ENCODE data around the gene GPAM. TPM values are rescaled to one million over a fixed set of nuclear protein-coding genes. Genes with fewer than 3 reads are reported as not detected.

Gene GPAM
- total RNA-seq, 6 experiments from 2014 or later: 78.8 to 340 (median 90.3) TPM

DNA sequence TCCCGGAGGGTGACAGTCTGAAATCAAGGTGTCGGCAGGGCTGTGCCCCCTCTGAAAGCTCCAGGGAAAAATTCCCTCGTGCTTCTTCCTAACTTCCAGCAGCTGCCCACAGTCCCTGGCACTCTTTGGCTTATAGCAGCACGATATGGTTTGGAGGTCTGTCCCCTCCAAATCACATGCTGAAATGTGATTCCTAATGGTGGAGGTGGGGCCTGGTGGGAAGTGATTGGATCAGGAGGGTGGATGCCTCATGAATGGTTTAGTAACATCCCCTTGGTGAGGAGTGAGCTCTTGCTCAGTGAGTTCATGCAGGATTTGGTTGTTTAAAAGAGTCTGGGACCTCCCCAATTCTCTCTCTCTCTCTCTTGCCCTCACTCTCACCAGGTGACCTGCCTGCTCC is 51.1 kb downstream of the GPAM start:
- no peaks in the 10 kb centered on the region for H3K9me3 ChIP-seq
- no peaks in the 10 kb centered on the region for H3K4me1 ChIP-seq
- WGBS (ENCODE audit: insufficient coverage, low coverage, low lambda C conversion rate, missing lambda C conversion rate): 42% methylated on average over 3 of the region's 4 CpGs
- ATAC-seq (no peak), DNase-seq (no peak)
- TF ChIP-seq, protein P1, sequence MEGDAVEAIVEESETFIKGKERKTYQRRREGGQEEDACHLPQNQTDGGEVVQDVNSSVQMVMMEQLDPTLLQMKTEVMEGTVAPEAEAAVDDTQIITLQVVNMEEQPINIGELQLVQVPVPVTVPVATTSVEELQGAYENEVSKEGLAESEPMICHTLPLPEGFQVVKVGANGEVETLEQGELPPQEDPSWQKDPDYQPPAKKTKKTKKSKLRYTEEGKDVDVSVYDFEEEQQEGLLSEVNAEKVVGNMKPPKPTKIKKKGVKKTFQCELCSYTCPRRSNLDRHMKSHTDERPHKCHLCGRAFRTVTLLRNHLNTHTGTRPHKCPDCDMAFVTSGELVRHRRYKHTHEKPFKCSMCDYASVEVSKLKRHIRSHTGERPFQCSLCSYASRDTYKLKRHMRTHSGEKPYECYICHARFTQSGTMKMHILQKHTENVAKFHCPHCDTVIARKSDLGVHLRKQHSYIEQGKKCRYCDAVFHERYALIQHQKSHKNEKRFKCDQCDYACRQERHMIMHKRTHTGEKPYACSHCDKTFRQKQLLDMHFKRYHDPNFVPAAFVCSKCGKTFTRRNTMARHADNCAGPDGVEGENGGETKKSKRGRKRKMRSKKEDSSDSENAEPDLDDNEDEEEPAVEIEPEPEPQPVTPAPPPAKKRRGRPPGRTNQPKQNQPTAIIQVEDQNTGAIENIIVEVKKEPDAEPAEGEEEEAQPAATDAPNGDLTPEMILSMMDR (IDR thresholded peaks at IDR 0.05): no peak
- no peak for TF ChIP-seq POLR2A (IDR thresholded peaks at IDR 0.05)
- H3K4me3 ChIP-seq: no peak overlapping the region
- H3K27me3 ChIP-seq: no peaks in the 10 kb centered on the region
- H3K27ac ChIP-seq: no peak overlapping the region
- H3K36me3 ChIP-seq: no peaks in the 10 kb centered on the region
- intact Hi-C loops (cut with DNase I): loop anchor here in 1 of 2 donors (10.0 kb wide), 1 partner anchor 182 kb away; no protein-coding TSS in a partner anchor

DNA sequence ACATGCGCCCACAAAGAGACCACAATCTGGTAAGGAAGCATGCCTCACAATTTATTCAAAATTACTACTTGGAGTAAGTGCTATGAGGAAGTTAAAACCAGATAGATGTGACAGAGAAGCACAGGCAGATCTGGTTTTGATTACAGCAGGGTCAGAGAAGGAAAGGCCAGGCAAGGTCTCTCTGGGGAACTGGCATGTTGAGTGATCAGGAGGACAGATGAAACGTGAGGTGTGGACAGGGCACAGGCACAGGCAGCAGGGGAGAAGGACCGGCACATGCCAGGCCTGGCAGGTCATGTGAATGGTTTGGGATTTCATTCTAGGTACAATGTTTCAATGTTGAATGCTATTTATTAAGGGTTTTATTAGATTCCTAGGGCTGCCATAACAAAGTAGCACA is 51.6 kb downstream of the GPAM start:
- intact Hi-C loops (cut with DNase I): loop anchor here in 1 of 2 donors (10.0 kb wide), 1 partner anchor 183 kb away; no protein-coding TSS in a partner anchor
- no peak for DNase-seq
- ATAC-seq: peak in 2 of 4 donors; percentile 9 to 25
- Histone ChIP-seq H3K27me3 (no peaks in the 10 kb centered on the region), H3K36me3 (no peaks in the 10 kb centered on the region), H3K4me3 (no peak overlapping the region), H3K27ac (no peak overlapping the region), H3K4me1 (no peaks in the 10 kb centered on the region), H3K9me3 (no peaks in the 10 kb centered on the region)
- 53% methylated on average over 3 of the region's 3 CpGs for WGBS (ENCODE audit: insufficient coverage, low coverage, low lambda C conversion rate, missing lambda C conversion rate)
- TF ChIP-seq, protein P1 (IDR thresholded peaks at IDR 0.05): no peak
- no peak for TF ChIP-seq POLR2A (IDR thresholded peaks at IDR 0.05)

DNA sequence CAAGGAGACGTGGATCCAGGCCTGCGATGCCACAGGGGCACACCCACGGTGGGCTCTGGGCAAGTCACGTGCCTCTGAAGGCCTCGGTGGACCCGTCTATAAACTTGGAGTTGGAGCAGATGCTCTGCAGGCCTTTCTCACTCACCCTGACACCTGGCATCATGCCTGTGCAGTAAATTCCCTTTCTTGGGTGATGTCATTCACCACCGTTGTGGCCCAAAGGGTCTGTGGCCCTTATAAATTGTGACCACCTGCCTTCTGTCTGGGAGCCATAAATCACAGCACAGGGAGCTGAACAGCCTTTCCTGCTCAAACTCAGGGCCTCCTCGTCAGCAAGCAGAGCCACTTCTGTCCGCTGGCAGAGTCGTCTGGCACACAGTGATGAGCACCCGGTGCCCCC is 52.2 kb downstream of the GPAM start:
- no peaks in the 10 kb centered on the region for H3K9me3 ChIP-seq
- intact Hi-C loops (cut with DNase I): loop anchor here in 1 of 2 donors (10.0 kb wide), 1 partner anchor 183 kb away; no protein-coding TSS in a partner anchor
- DNase-seq: no peak
- no peak overlapping the region for H3K4me3 ChIP-seq
- no peak overlapping the region for H3K27ac ChIP-seq
- TF ChIP-seq, protein P1 (IDR thresholded peaks at IDR 0.05): no peak
- TF ChIP-seq POLR2A (IDR thresholded peaks at IDR 0.05): no peak
- no peaks in the 10 kb centered on the region for H3K36me3 ChIP-seq
- WGBS (ENCODE audit: insufficient coverage, low coverage, low lambda C conversion rate, missing lambda C conversion rate): 29% methylated on average over 5 of the region's 11 CpGs
- H3K27me3 ChIP-seq: no peaks in the 10 kb centered on the region
- H3K4me1 ChIP-seq: no peaks in the 10 kb centered on the region
- peak in 1 of 4 donors; percentile 9 for ATAC-seq

DNA sequence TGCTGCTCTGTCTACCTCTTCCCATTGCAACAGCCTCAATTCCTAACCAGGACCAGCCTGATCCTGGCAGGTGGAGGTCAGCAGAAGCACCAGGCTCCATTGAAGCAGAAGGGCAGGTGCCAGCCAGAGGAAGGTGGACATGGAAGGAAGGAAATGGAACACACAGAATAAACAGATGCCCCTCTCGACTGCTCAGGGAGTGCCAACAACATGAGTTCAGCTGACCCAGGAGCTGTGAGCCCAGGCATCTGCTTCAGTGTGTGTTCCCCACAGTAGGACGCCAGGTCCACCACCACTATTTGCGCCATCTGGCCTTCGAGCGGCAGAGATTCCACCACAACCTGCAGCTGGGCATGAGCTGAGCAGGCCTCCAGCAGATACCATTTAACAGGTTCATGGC is 56.7 kb downstream of the GPAM start:
- DNase-seq (no peak), ATAC-seq (no peak)
- Histone ChIP-seq H3K4me1 (no peaks in the 10 kb centered on the region), H3K4me3 (no peak overlapping the region), H3K36me3 (no peaks in the 10 kb centered on the region), H3K27me3 (no peaks in the 10 kb centered on the region), H3K9me3 (no peaks in the 10 kb centered on the region), H3K27ac (no peak overlapping the region)
- intact Hi-C loops (cut with DNase I): no loop called here
- WGBS (ENCODE audit: insufficient coverage, low coverage, low lambda C conversion rate, missing lambda C conversion rate): 60% methylated on average over 1 of the region's 5 CpGs
- TF ChIP-seq, protein P1 (IDR thresholded peaks at IDR 0.05): no peak
- TF ChIP-seq POLR2A (IDR thresholded peaks at IDR 0.05): no peak

DNA sequence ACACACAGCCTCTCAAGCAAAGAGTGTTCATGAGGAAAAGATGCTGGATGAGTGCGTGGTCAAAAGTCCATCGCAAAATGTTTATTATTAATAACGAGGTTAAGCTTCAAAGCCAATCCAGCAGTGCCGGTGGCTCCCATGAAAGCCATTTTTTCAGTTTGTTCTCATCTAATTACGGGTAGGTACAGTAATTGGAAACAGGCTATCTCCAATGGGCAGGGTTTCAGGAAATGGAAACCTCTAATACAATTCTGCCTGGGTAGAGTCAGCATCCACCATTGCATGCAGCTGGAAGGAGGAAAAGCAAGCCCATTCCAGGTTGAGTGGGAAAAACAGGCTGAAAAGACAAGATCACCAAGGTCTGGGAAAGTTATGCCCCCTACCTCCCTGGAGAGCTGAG is 57.4 kb downstream of the GPAM start:
- no peak overlapping the region for H3K27ac ChIP-seq
- H3K4me3 ChIP-seq: no peak overlapping the region
- DNase-seq (no peak), ATAC-seq (no peak)
- H3K27me3 ChIP-seq: no peaks in the 10 kb centered on the region
- no peaks in the 10 kb centered on the region for H3K36me3 ChIP-seq
- H3K9me3 ChIP-seq: no peaks in the 10 kb centered on the region
- WGBS (ENCODE audit: insufficient coverage, low coverage, low lambda C conversion rate, missing lambda C conversion rate): 84% methylated on average over 5 of the region's 5 CpGs
- H3K4me1 ChIP-seq: no peaks in the 10 kb centered on the region
- TF ChIP-seq, protein P1 (IDR thresholded peaks at IDR 0.05): no peak
- TF ChIP-seq POLR2A (IDR thresholded peaks at IDR 0.05): no peak
- intact Hi-C loops (cut with DNase I): no loop called here

All from right lobe of liver (tissue), 6 donors.